HG02938 (cell line): ENCODE results near the gene MFAP4.
A peak's percentile ranks its signal among the peaks of the same experiment; 100 is the strongest.

Experiments used
- ATAC-seq: cut with Tn5 transposase; IDR thresholded peaks from one replicate; pipeline ENCODE4 v1.9.1; 2021; ENCODE audit warnings: mild to moderate bottlenecking, moderate library complexity; ENCODE audit not compliant: unreplicated experiment

Gene MFAP4

GRCh38 chr17:19338031-19338990, 48.7 kb downstream of the MFAP4 start:
- ATAC-seq = peak; percentile 47

- no peak for ATAC-seq
Measured at GRCh38 chr17:19337712-19338023, 49.3 kb downstream of the MFAP4 start.

GRCh38 chr17:19336938-19337711, 49.9 kb downstream of the MFAP4 start:
- no peak for ATAC-seq

- ATAC-seq = no peak
Measured at GRCh38 chr17:19335951-19336631, 50.9 kb downstream of the MFAP4 start.

- no peak for ATAC-seq
Measured at GRCh38 chr17:19334331-19334730, 52.7 kb downstream of the MFAP4 start.

GRCh38 chr17:19333736-19334290, 53.2 kb downstream of the MFAP4 start:
- ATAC-seq = no peak
